Retinal pigment epithelial cell (primary cell): Measurements from ENCODE around the gene CORO1C.

Experiments used
- DNase-seq: peaks from one replicate; pipeline ENCODE4 v3.0.0-alpha.2; 2010; ENCODE audit warnings: low read depth
- H3K4me3 ChIP-seq: 2 replicates; pipeline ENCODE4 v1.5.1; 2011; ENCODE audit warnings: mild to moderate bottlenecking, low read length, control low read depth, moderate library complexity
- CTCF ChIP-seq: conservative IDR thresholded peaks from 2 replicates; pipeline ENCODE4 v1.5.1; 2011; ENCODE audit warnings: low read depth, low read length, control low read depth, inconsistent platforms

CORO1C gene

DNA sequence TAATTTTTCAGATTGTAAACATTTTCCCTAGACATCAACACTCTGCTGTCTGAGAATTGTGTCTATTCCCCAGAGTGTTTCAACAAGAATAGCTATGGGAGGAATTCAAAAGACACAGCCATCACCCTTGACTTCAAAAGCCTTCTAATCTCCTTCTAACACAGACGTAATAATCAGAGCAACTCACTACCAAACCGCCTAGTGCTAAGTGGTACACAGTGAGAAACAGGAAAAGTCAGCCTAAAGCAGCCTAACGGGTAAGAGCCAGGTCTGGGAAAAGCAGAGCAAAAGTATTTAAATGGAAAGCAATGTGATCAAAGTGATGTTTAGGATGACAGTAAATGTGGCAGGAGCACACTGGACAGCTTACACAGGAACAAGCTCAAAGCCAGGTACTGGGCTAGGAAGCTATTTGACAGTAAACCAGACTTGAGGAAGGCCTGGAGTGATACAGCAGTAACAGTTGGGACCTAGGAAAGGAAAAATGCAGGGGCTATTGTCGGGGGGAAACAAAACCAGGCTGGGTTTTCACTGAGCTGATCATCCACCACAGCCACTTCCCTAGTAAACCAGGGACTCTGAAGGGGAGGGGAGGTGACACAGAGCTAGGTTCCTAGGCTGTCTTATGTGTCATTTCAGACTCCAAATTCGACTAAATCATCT lies 29.4 kb downstream of the CORO1C start:
- peak; percentile 92 for DNase-seq
- H3K4me3 ChIP-seq, result no peak overlapping the region
- TF ChIP-seq CTCF, result no peak

DNA sequence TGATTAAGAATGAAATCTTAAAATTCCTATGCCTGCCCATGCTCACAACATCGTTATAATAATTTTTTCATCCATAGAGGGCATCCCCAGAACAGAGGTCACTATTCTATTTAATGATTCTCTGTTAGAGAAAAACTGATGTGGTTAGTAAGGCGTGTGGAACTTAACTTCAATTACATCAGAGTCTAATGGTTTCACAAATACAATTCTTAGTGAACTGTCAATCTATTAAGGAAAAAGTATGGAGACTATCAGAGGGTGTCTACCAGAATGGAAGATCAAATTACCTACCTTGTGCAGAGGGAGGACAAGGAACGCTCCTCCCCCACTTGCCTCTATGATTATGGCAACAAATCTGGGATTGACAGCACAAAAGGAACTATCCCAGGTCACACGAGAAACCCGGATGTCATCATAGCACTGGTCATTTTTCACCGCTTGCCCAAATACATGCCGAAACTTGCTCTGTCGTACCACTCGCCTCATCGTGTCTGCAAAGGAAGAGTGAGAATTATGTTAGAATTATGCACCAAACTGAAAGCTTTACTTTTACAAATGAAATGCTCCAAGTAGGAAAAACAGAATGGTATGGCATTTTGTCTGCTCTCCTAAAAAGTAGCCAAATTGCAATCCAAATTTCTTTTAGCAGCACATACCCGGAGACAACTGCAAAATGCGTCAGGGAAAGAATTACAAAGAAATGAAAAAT lies 30.3 kb downstream of the CORO1C start:
- no peak overlapping the region for H3K4me3 ChIP-seq
- no peak for DNase-seq
- TF ChIP-seq CTCF, result no peak

- TF ChIP-seq CTCF, result no peak
- H3K4me3 ChIP-seq, result no peak overlapping the region
- DNase-seq, result no peak
These were observed 31.3 kb downstream of the CORO1C start for GRCh38 chr12:108699955-108700563.

DNA sequence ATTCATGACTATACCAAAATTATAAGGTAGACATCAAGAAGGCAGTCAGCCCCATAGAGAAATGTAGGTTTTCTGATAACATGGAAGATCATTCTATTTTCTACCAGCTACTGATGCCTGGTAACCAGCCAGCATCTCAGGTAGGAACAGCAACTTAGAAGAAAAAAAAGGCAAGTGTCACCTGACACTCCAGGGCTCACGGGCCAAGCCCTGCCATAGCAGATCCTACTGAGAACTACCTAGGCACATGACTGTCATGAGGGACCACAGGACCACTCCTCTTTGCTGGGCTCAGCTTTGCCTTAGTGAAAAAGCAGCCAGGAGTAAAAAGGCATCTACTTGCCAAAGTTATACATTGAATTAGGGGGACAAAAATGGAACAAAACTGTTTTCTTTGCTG lies 33.4 kb downstream of the CORO1C start:
- DNase-seq, result no peak
- no peak for TF ChIP-seq CTCF
- no peak overlapping the region for H3K4me3 ChIP-seq

DNA sequence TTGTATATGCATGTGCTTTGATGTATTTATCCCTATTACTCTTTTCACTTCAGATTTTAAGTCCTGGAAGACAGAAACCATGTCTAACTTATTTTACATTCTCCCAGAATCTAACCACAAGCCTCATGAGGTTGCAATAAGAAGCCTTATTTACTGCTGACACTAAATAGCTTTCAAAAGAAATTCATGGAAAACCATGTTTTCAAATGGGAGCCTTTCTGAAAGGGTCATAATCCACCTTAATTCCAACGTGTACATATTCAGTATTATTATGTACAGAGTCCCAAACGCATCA lies 34.4 kb downstream of the CORO1C start:
- no peak for TF ChIP-seq CTCF
- no peak overlapping the region for H3K4me3 ChIP-seq

GRCh38 chr12:108696111-108696995 lies 35.0 kb downstream of the CORO1C start:
- no peak for TF ChIP-seq CTCF
- peak; percentile 99 for DNase-seq
- H3K4me3 ChIP-seq, result no peak overlapping the region

More for the DNA sequence above, 34.4 kb downstream of the CORO1C start:
- no peak for DNase-seq
